GM19324 (cell line): ENCODE data around the gene SNX10.
A peak's percentile ranks its signal among the peaks of the same experiment; 100 is the strongest.
"Not testable (repeated sequence)": the region's sequence is repeated elsewhere in the genome, so short reads cannot be mapped to it uniquely, and the experiment has no call there.

Experiments
- ATAC-seq: cut with Tn5 transposase; IDR thresholded peaks from one replicate; pipeline ENCODE4 v1.9.1; 2021; ENCODE audit warnings: mild to moderate bottlenecking, moderate library complexity; ENCODE audit not compliant: unreplicated experiment, low FRiP score

The SNX10 gene, protein sequence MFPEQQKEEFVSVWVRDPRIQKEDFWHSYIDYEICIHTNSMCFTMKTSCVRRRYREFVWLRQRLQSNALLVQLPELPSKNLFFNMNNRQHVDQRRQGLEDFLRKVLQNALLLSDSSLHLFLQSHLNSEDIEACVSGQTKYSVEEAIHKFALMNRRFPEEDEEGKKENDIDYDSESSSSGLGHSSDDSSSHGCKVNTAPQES

GRCh38 chr7:26291699-26292538 is at the start of gene SNX10:
Gene SNX10 (plus strand): TSS chr7:26291862. CDS start chr7:26346443, 54,581 bp downstream.
- ATAC-seq = peak; percentile 80

DNA sequence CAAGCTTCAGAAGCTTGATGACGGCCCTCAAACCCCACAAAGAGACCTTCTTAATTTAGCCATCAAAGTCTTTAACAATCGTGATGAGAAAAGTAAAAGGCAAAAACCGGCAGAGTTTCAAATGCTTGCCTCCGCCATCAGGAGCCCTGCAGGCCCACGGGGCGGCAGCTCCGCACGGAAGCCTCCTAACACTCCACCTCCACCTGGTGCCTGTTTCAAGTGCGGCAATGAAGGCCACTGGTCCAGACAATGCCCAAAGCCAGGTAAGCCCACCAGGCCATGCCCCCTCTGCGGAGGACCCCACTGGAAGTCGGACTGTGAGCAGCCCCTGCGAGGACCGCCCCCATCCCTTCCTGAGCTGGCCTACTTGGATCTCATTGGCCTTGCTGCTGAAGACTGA is 46.5 kb upstream of the SNX10 start:
- no peak for ATAC-seq

- no peak for ATAC-seq
These were observed 41.4 kb upstream of the SNX10 start for GRCh38 chr7:26250239-26250638.

DNA sequence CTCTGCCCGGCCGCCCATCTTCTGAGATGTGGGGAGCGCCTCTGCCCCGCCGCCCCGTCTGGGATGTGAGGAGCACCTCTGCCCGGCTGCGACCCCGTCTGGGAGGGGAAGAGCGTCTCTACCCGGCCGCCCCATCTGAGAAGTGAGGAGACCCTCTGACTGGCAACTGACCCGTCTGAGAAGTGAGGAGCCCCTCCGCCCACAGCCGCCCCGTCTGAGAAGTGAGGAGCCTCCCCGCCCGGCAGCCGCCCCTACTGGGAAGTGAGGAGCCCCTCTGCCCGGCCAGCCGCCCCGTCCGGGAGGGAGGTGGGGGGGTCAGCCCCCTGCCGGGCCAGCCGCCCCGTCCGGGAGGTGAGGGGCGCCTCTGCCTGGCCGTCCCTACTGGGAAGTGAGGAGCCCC is 29.8 kb upstream of the SNX10 start:
- not testable (repeated sequence) for ATAC-seq

DNA sequence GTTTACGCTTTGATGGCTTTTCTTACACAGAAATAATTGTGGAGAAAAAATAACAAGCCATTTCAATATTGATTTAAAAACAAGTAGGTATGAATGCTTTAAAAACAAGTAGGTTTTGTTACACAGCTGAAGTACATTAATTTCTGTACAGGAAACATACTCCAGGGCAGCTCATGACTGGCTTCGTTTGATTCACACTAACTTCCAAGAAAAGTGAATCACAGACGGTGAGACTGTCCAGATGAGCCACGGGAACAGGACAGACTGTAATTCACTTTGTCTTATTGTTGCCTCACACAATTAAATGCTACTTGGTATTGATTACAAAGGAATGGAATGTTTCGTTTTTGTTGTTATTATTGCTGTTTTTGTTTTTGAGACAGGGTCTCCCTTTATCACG is 26.6 kb upstream of the SNX10 start:
- no peak for ATAC-seq

- no peak for ATAC-seq
These were observed 26.1 kb upstream of the SNX10 start for GRCh38 chr7:26265499-26266075.

DNA sequence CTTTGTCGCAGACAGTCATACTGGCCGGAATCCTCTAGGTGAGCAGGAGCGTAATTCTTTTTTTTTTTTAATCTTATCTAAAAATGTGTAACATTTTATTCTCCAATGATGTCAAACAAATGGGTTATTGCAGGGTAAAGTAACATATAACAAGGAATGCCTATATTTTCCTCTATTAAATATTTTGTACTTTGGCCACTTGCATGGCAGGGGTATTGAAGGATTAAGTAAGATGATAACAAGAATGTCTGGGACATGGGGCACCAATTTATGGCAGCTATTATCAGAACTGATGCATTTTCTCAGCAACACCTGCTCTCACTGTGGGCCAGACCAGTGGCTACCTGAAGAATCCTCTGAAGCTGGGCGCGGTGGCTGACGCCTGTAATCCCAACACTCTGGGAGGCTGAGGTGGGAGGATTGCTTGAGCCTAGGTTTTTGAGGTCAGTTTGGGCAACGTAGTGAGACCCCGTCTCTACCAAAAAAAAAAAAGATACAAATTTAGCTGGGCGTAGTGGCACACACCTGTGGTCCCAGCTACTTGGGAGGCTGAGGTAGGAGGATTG is 24.0 kb upstream of the SNX10 start:
- ATAC-seq = no peak

DNA sequence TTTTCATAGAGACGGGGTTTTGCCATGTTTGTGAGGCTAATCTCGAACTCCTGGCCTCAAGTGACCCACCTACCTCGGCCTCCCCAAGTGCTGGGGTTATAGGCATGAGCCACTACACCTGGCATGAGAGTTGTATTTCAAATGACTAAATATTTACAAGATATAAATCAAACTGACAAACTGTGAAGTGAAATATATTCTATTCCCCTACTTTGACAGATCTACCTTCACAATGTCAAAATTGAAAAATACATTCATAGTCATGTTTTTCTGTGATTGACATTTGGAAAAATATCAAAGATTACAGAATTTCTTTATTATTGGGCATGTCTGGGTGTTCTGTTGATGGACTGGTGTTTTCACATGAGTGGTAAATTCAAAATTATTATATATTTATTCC is 16.4 kb upstream of the SNX10 start:
- ATAC-seq = no peak

DNA sequence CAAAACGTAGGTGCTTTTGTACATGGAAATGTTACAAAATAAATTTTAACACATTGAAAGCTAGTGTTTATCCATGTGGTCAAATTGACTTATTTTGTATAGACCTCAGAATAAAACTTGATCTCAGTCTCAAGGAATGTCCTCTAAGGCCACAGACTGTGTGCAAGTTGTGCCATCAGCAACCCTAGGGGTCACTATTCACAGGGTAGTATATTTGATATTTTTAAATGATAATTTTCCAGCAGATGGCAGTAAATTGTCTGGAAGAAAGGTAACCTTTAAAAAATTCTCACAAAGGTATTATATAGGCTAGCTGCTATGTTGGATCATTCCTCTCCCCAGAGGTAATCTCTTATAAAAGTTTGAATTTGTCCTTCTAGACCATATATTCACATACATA is 12.9 kb upstream of the SNX10 start:
- no peak for ATAC-seq

DNA sequence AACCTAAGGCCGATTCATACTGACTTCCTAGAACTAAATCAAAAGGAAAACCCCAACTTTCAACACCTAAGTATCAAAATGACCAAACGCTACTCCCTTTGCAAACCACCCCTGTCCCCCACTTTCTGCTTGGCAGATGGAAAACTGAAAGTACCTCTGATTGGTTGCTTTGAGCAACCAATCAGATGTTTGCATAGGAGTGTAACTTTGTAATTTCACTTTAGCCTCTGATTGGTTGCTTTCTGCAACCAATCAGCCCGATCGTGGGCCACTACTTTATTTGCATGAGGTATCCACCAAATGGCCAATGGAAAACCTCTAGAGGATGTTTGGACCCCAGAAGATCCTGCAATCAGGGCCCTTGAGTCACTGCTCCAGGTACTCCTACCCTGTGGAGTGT is 12.3 kb upstream of the SNX10 start:
- ATAC-seq = no peak

DNA sequence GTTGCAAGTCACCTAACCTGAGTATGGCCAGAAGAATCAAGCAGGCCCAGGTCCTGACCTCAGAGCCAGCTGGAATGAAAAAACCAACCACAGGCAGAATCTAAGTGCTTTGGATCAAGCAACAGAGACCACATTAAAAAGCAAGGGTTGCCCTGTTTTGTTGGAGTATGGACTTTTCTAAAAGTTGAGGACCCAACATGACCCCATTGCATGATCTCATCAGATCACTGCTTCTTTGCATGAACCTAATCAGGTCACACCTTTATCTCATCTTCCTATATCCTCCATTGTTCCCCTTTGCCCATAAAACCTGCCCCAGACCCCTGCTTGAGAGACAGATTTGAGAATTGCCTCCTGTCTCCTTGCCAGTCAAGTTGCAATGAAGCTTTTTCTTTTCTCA is 11.6 kb upstream of the SNX10 start:
- ATAC-seq = no peak

DNA sequence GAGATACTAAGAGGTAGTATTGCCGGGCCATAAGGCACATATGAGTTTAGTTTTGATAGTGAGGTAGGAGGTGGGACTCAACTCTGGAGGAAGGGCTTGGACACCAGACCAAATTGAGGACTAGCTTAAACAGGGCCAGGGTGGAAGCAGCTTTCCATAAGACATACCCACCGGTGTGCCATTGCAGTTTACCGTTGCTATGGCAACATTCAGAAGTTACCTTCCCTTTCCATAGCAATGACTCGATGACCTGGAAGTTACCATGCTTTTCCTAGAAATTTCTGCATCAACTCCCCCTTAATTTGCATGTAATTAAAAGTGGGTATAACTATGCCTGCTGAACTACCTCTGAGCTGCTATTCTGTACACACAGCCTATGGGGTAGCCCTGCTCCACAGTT is 10.9 kb upstream of the SNX10 start:
- no peak for ATAC-seq

DNA sequence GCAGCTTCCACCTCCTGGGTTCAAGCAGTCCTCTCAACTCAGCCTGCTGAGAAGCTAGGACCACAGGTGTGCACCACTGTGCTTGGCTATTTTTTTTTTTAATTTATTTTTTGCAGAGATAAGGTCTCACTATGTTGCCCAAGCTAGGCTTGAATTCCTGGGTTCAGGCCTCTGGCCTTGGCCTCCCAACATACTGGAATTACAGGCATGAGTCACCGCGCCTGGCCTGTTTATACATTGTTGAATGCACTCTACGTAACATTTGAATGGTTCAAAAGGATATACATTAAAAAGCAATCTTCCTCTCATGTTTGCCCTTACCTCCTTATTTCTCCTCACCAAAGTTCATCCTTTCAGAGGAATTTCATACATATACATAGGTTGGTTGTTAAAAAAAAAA is 7.2 kb upstream of the SNX10 start:
- ATAC-seq = no peak

- ATAC-seq = no peak
These were observed 6.5 kb upstream of the SNX10 start for GRCh38 chr7:26284995-26285632.

DNA sequence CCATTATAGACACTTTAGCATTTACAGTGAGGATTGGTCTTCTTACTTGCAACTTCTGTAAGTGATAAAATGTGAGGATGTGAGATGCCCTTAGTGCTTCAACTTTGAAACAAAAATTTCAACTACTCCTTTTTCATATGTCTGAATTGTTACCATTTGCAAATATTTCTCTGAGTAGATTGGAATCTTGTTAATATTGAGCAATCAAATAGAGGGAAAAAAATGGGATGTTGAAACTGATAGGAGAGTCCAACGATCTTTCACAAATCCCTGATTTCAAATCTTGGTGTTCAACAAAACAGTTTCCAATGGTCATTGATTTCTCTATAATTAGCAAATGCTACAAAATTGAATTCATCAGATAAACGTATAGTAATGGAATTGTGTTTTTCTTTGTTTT is 5.5 kb upstream of the SNX10 start:
- no peak for ATAC-seq

GRCh38 chr7:26288126-26288525 is 3.5 kb upstream of the SNX10 start:
- not testable (repeated sequence) for ATAC-seq

GRCh38 chr7:26291251-26291650 is 411 bp upstream of the SNX10 start:
- ATAC-seq = no peak

GRCh38 chr7:26292768-26293560 is 1.3 kb downstream of the SNX10 start:
- no peak for ATAC-seq

DNA sequence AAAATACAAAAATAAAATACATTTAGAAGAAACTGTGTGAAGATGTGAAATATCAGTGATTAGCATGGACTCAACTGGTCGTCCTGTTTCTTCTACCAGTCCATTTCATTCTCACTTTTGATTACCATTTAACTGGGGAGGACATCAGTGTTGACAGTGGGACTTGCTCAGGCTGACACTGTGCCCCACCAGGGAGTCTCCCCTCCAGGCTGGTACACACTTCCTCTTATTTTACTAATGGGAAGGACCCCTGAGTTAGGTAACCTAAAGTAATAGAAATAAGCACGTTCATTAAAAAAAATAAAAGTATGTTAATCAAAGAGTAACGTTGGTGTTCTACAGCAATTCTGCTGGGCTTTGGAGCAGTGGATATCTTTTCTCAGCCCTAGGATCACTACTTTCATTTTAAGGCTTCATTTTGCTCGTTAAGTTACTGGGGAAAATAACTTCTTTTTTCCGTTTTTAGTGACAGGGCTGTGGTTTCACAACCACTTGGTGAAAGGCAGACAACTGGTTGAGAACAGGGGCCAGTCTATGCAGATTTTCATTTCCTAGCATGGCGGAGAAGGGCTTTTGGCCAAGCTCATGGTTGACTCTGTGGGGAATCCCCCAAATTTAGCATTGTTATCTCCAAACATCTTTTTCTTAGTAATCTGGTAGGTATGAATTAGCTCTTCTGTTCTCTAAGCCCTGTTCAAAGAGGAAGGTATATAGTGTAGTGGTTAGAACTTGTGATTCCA is 2.1 kb downstream of the SNX10 start:
- peak; percentile 61 for ATAC-seq

GRCh38 chr7:26295015-26295414 is 3.4 kb downstream of the SNX10 start:
- no peak for ATAC-seq
